H1 (cell line): ENCODE data around the gene UNC50. TPM values are rescaled to one million over a fixed set of nuclear protein-coding genes. Genes with fewer than 3 reads are reported as not detected.

ENCODE experiments used
- CTBP2 ChIP-seq: IDR thresholded peaks from 2 replicates; pipeline ENCODE4 v1.7.0; 2011; ENCODE audit warnings: borderline replicate concordance, mild to moderate bottlenecking, moderate library complexity, mixed read lengths, low read length; ENCODE audit not compliant: insufficient read depth, insufficient read length
- HDAC2 ChIP-seq, 2 experiments: fragments of 300-600 bp in 1 of 2; sonication (generic) in 1 of 2; IDR thresholded peaks; 2 replicates each; pipeline ENCODE4 v1.6.1; 2011 to 2012; ENCODE audit warnings: low read depth in 2 of 2, low read length in 2 of 2, mild to moderate bottlenecking in 2 of 2, moderate library complexity in 2 of 2, borderline replicate concordance in 1 of 2, inconsistent platforms in 1 of 2
- KDM1A ChIP-seq: fragments of 200-600, 300-600 bp; sonication (generic); IDR thresholded peaks from 2 replicates; pipeline ENCODE4 v1.7.1; 2016; ENCODE audit warnings: mild to moderate bottlenecking, low read length, borderline replicate concordance
- RBBP5 ChIP-seq: IDR thresholded peaks from 2 replicates; pipeline ENCODE4 v1.7.1; 2012; ENCODE audit warnings: low read depth, mild to moderate bottlenecking, inconsistent platforms, low read length, moderate library complexity, borderline replicate concordance
- polyA plus RNA-seq, 7 experiments: library from polyadenylated mRNA; depleted of rRNA in 3 of 7; stranded (reverse) in 5 of 7; unstranded in 2 of 7; fragments of >200 nt in 5 of 7; fragments of 200-250 nt in 2 of 7; gene quantifications; 1 replicate in 5 of 7; 2 replicates in 1 of 7; 4 replicates in 1 of 7; pipeline versions ENCODE4 v1.2.1 to v1.2.3, GENCODE V29; 2011 to 2013; ENCODE audit warnings: missing spikeins in 2 of 7, mixed read lengths in 2 of 7
- total RNA-seq: library from RNA; stranded (reverse); fragmentation: NEBNext Ultra II Directional; extraction: Animal tissue kit (Norgen Biotek cat#: 25700); gene quantifications from 2 replicates; pipeline ENCODE4 v1.2.1, GENCODE V29; 2021
- TF ChIP-seq, protein P1 (sequence below), 3 experiments: IDR thresholded peaks; 1 replicate in 2 of 3; 2 replicates in 1 of 3; pipeline versions ENCODE4 v1.5.1 to v1.6.1; 2011; ENCODE audit warnings: low read length in 3 of 3, mild to moderate bottlenecking in 3 of 3, inconsistent platforms in 2 of 3, low read depth in 1 of 3, moderate library complexity in 1 of 3; ENCODE audit not compliant: insufficient read depth in 1 of 3; ENCODE audit errors: control extremely low read depth in 1 of 3

UNC50 gene
- total and polyA plus RNA-seq, 2 of the 8 experiments (the other 6 are each of a cell fraction or from before 2014, with no cell fraction given) = 33.4 to 58.5 TPM

- TF ChIP-seq, protein P1, sequence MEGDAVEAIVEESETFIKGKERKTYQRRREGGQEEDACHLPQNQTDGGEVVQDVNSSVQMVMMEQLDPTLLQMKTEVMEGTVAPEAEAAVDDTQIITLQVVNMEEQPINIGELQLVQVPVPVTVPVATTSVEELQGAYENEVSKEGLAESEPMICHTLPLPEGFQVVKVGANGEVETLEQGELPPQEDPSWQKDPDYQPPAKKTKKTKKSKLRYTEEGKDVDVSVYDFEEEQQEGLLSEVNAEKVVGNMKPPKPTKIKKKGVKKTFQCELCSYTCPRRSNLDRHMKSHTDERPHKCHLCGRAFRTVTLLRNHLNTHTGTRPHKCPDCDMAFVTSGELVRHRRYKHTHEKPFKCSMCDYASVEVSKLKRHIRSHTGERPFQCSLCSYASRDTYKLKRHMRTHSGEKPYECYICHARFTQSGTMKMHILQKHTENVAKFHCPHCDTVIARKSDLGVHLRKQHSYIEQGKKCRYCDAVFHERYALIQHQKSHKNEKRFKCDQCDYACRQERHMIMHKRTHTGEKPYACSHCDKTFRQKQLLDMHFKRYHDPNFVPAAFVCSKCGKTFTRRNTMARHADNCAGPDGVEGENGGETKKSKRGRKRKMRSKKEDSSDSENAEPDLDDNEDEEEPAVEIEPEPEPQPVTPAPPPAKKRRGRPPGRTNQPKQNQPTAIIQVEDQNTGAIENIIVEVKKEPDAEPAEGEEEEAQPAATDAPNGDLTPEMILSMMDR (IDR thresholded peaks at IDR 0.05; ENCODE audit: control extremely low read depth in 1 of 3, insufficient read depth in 1 of 3, low read depth in 1 of 3, low read length in 3 of 3) = no peak
- TF ChIP-seq RBBP5 (no peak), HDAC2 (IDR thresholded peaks at IDR 0.05; ENCODE audit: borderline replicate concordance in 1 of 2, low read depth in 2 of 2, low read length in 2 of 2) (no peak), CTBP2 (no peak), KDM1A (no peak)
These were observed 19.4 kb upstream of the UNC50 start (continued) for GRCh38 chr2:98588880-98589431.
